Kidney glomerular epithelial cell (primary cell): Measurements from ENCODE around the gene VASH1.
"Not testable (repeated sequence)": the region's sequence is repeated elsewhere in the genome, so short reads cannot be mapped to it uniquely, and the experiment has no call there.

Experiments used
- DNase-seq: peaks from one replicate; lab custom pipeline; 2025; lab: John Stamatoyannopoulos, UW

Gene VASH1

GRCh38 chr14:76761136-76761959, at the start of gene VASH1:
VASH1 (plus strand) TSS chr14:76761468; CDS start chr14:76762822, 1,354 bp downstream.
- peak; percentile 64 for DNase-seq

DNA sequence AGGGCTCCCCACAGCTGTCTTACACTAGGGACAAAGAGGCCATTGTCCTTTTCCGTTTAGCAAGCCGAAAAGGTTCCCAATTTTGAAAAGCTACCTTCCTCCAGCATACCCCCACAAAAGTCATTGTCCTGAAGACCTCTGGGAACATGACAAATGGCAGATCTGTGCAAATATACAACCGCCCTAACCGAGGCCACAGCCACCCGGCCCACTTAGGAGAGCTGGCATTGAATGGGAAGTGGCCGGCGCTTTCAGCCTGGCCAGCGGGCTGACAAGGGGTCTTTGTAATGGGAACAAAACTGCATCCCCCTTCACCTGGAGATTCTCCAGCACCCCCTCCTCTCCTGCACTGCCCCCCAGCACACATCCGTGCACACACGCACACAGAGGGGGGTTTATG, 48.1 kb upstream of the VASH1 start:
- DNase-seq, result no peak

DNA sequence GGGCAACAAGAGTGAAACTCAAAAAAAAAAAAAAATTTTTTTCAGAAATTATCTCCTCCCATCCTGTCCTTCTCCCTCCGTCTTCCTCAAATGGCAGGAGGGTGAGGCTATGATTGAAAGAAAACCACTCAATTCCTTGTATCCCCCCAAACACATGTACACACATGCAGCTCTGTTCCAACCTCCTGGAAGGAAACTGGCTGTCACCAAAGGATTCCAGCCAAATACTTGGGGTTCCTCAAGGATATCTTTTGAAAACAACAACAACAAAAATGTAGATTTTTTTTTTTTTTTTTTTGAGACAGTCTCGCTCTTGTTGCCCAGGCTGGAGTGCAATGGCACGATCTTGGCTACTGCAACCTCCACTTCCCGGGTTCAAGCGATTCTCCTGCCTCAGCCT, 46.8 kb upstream of the VASH1 start:
- no peak for DNase-seq

DNA sequence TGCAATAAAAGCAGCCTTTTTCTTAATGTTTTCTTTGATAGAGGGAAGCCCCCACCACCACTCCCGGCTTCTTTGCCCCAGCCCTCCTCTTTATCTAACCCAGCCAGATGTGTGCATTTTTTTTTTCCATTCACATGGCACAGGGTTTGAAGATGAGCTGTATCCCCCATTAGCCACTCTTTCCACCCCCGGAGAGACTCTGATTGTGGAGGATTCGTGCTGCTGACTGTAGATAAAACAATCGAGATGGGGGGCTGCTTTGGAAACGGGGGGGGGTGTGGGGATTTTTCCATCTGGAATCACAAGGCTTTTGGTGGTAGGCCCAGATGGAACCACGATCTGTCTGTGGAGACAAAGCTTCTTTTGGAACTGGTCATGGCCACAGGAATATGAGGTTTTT, 46.2 kb upstream of the VASH1 start:
- no peak for DNase-seq

DNA sequence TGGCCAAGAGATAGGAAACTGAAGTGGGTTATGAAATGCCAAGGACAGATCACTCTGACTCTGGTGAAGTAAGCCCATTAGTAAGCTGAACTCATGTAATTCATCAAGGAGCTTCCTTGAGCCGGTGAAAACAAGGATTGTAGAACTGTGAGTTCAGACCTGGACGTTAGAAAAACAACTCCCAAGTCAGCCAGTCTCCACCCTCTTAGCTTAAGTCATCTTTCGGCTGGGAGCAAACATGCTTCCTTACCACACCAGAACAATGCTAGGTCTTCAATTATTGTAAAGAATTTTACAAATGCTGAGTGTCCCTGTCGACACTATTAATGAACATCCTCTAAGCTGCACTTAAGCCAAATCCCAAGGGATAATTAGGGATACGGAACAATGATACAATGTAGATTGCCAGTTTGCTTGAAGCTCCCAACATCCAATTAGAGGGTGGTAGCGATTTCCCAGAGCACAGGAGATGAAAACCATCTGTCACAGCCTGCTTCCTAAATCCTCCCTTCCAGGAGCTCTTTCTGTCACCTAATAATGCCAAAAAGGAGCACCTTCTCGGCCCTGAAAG, 45.7 kb upstream of the VASH1 start:
- no peak for DNase-seq

GRCh38 chr14:76716285-76716684, 45.0 kb upstream of the VASH1 start:
- no peak for DNase-seq

GRCh38 chr14:76717508-76718290, 43.6 kb upstream of the VASH1 start:
- DNase-seq, result no peak

- no peak for DNase-seq
Measured at GRCh38 chr14:76718306-76719040, 42.8 kb upstream of the VASH1 start.

DNA sequence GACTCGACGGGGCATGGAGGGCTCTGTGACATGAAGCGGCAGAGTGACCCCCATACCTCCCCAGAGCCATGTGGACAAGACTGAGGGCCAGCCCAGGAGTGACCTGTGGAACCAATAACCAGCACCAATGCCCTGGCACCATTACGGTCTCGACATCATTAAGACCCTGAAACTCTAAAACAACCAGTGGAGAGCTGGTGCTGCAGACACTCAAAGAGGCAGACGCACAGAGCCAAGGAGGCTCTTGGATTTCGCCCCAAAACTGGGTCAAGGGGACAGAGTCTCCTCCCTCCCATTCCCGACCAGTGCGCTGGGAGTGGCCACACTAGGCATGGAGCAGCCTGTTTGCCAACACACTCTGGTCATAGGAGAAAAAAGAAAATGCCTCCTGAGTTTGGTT, 41.6 kb upstream of the VASH1 start:
- DNase-seq, result no peak

GRCh38 chr14:76720382-76720813, 40.9 kb upstream of the VASH1 start:
- DNase-seq, result no peak

DNA sequence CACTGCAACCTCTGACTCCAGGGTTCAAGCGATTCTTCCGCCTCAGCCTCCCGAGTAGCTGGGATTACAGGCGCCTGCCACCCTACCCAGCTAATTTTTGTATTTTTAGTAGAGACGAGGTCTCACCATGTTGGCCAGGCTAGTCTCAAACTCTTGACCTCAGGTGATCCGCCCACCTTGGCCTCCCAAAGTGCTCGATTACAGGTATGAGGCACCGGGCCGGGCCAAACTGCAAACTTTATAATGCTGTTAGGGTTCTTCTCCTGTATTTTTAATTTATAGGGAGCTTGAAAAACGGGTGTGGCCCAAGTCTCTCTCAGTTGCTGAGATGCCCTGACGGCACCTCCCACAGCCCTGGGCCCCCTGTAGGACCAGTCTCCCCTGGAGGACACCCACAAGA, 39.8 kb upstream of the VASH1 start:
- DNase-seq, result not testable (repeated sequence)

DNA sequence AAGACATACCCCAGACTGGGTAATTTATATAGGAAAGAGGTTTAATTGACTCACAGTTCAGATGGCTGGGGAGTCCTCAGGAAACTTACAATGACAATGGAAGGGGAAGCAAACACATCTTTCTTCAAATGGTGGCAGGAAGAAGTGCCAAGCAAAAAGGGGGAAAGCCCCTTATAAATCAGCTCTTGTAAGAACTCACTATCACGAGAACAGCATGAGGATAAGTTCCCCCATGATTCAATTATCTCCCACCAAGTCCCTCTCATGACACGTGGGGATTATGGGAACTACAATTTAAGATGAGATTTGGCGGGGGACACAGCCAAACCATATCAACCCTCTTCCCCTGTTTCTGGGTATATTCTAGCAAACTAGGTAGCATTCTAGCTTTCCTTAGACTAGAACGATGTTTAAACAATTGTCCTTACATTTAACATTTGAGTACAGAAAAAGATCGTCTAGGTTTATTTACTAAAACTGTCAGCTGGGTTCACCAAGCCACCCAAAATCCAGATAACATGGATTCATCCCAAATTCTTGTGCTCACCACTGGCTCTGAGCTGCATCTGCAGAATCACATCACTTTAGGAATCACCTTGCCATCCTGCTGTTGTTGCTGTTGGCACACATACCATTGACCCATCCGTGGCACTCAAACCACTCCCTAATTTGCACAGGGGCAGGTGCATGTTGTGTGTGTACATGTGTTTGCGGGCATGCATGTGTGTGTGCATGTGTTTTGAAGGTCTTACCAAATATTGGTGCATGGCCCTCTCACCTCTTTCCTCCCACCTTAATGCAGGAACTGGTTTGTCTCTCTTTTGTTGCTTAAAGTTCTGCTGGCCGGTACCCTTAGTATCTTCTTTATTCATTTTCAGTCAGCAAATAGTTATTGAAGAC, 36.4 kb upstream of the VASH1 start:
- DNase-seq, result no peak

DNA sequence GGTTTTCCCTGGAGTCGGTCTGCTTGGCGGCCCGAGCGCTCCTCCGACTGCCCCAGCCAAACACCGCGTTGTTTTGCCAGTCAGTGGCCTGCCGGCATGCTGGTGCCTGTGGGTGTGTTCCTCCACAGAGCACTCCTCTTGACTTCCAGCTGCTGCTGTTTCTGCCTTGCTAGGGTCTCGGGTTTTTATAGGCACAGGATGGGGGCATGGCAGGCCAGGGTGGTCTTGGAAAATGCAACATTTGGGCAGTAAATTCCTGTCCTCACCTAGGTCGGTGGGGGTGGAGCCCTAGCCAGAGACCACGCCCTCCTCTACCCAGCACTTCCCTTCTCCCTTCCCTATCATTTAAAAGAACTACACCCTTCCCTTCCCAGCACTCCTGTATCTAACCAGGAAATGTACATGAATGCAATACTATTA, 34.7 kb upstream of the VASH1 start:
- DNase-seq, result no peak

- no peak for DNase-seq
Measured at GRCh38 chr14:76727384-76727783, 33.9 kb upstream of the VASH1 start.

- no peak for DNase-seq
Measured at GRCh38 chr14:76727901-76728300, 33.4 kb upstream of the VASH1 start.

- DNase-seq, result no peak
Measured at GRCh38 chr14:76729258-76729657, 32.0 kb upstream of the VASH1 start.

- DNase-seq, result no peak
Measured at GRCh38 chr14:76729953-76730505, 31.2 kb upstream of the VASH1 start.

GRCh38 chr14:76734501-76734900, 26.8 kb upstream of the VASH1 start:
- DNase-seq, result not testable (repeated sequence)

DNA sequence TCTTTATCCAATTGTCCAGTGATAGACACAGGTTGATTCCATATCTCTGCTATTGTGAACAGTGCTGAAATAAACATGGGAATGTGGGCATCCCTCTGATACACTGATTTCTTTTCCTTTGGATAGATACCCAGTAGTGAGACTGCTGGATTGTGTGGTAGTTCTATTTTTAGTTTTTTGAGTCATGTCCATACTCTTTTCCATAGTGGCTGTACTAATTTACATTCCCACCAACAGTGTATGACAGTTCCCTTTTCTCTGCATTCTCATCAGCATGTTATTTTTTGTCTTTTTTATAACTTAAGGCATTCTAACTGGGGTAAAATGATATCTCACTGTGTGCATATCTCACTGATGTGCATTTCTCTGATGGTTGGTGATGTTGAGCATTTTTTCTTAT, 24.8 kb upstream of the VASH1 start:
- no peak for DNase-seq

- no peak for DNase-seq
Measured at GRCh38 chr14:76741074-76741473, 20.2 kb upstream of the VASH1 start.

DNA sequence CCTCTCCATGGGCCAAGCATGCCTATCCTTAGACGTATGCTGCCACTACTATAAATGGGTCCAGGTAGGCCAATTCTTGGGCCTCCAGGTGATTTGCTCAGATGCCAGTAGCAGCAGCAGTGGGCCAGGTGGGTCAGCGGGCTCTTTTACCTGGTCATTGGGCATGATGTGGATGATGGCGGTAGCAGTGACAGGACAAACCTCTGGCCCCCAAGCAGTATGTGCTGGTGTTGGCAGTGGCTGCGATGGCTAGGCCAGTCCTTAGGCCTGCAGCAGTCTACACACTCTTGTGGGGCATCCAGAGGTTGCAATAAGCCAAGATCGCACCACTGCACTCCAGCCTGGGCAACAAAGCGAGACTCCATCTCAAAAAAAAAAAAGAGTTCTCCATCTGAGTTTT, 19.1 kb upstream of the VASH1 start:
- DNase-seq, result no peak
